Measurements from ENCODE around the gene FYN. TPM values are rescaled to one million over a fixed set of nuclear protein-coding genes. Genes with fewer than 3 reads are reported as not detected.
A peak's percentile ranks its signal among the peaks of the same experiment; 100 is the strongest.
"Not testable (repeated sequence)": the region's sequence is repeated elsewhere in the genome, so short reads cannot be mapped to it uniquely, and the experiment has no call there.

The FYN gene
- total RNA-seq, result 100 to 1,000 TPM; 266 to 323 TPM

GRCh38 chr6:111873178-111874024 is at the start of gene FYN:
Gene FYN (minus strand): TSS chr6:111873452. CDS start chr6:111720051, 153,401 bp downstream.
- H3K36me3 Mint-ChIP-seq, result peaks cover 5% of the 10 kb centered on the region
- H3K4me3 Mint-ChIP-seq, result peak within 1 kb of the TSS; percentile 96
- CTCF ChIA-PET, result interaction anchor here (0.7 to 1.8 kb wide), 20 partner anchors 9 to 167 kb away, joined by 3 to 8 read pairs (median 3); no protein-coding TSS in a partner anchor
- peak within 1 kb of the TSS; percentile 93 for H3K27ac Mint-ChIP-seq
- no peaks in the 10 kb centered on the region for H3K9me3 Mint-ChIP-seq (ENCODE audit: low read depth)
- no peaks in the 10 kb centered on the region for H3K27me3 Mint-ChIP-seq
- H3K4me1 Mint-ChIP-seq, result peaks cover 36% of the 10 kb centered on the region
- DNase-seq (peak; percentile 99), ATAC-seq (peak; percentile 90)

- H3K36me3 Mint-ChIP-seq, result peaks cover 2% of the 10 kb centered on the region
- H3K27ac Mint-ChIP-seq, result no peak overlapping the region
- H3K27me3 Mint-ChIP-seq, result no peaks in the 10 kb centered on the region
- no peaks in the 10 kb centered on the region for H3K9me3 Mint-ChIP-seq (ENCODE audit: low read depth)
- ATAC-seq (no peak), DNase-seq (no peak)
- CTCF ChIA-PET, result interaction anchor here (1.3 kb wide), 1 partner anchor 16 kb away, joined by 3 read pairs; no protein-coding TSS in a partner anchor
- no peak overlapping the region for H3K4me3 Mint-ChIP-seq
- H3K4me1 Mint-ChIP-seq, result peaks cover 21% of the 10 kb centered on the region
These were observed 49.4 kb upstream of the FYN start for GRCh38 chr6:111922454-111923297.

DNA sequence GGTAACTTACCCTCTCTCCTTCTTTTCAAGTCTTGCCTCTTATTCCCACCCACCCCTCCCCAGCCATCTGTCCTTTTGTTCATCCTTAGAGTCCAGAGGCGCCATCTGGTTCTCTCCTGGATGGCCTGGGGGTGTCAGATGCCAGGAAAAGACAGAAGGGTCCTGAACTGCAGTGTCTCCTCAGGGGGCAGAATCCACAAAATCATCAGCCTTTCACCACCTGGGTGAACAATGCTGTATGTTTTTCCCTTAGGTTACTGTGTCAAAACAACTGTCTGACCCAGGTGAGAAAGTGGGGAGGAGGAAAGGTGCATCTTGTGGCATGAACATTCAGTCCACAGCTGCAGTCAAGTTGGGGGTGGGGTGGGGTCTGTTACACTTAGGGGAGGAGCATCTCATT is 47.9 kb upstream of the FYN start:
- no peak overlapping the region for H3K4me3 Mint-ChIP-seq
- no peak overlapping the region for H3K27ac Mint-ChIP-seq
- CTCF ChIA-PET, result interaction anchor here (1.4 kb wide), 1 partner anchor 22 kb away, joined by 4 read pairs; no protein-coding TSS in a partner anchor
- no peaks in the 10 kb centered on the region for H3K27me3 Mint-ChIP-seq
- H3K9me3 Mint-ChIP-seq (ENCODE audit: low read depth), result no peaks in the 10 kb centered on the region
- peaks cover 21% of the 10 kb centered on the region for H3K4me1 Mint-ChIP-seq
- DNase-seq, result no peak
- H3K36me3 Mint-ChIP-seq, result peaks cover 2% of the 10 kb centered on the region
- ATAC-seq, result no peak

- Mint-ChIP-seq H3K27ac (no peak overlapping the region), H3K4me1 (peaks cover 18% of the 10 kb centered on the region), H3K9me3 (ENCODE audit: low read depth) (no peaks in the 10 kb centered on the region), H3K36me3 (peaks cover 2% of the 10 kb centered on the region), H3K4me3 (no peak overlapping the region), H3K27me3 (no peaks in the 10 kb centered on the region)
- DNase-seq, result no peak
- CTCF ChIA-PET, result interaction anchor here (1.4 kb wide), 1 partner anchor 22 kb away, joined by 4 read pairs; no protein-coding TSS in a partner anchor
- ATAC-seq, result no peak
These were observed 47.3 kb upstream of the FYN start for GRCh38 chr6:111920578-111920977.

- Mint-ChIP-seq H3K4me3 (no peak overlapping the region), H3K9me3 (ENCODE audit: low read depth) (no peaks in the 10 kb centered on the region), H3K27ac (no peak overlapping the region), H3K4me1 (peaks cover 13% of the 10 kb centered on the region), H3K36me3 (peaks cover 2% of the 10 kb centered on the region), H3K27me3 (no peaks in the 10 kb centered on the region)
- no peak for DNase-seq
- CTCF ChIA-PET, result no interaction called here
- no peak for ATAC-seq
These were observed 45.6 kb upstream of the FYN start for GRCh38 chr6:111918825-111919224.

- Mint-ChIP-seq H3K4me3 (no peak overlapping the region), H3K4me1 (no peaks in the 10 kb centered on the region), H3K27ac (no peak overlapping the region), H3K9me3 (ENCODE audit: low read depth) (no peaks in the 10 kb centered on the region), H3K36me3 (no peaks in the 10 kb centered on the region), H3K27me3 (no peaks in the 10 kb centered on the region)
- CTCF ChIA-PET, result no interaction called here
- ATAC-seq, result no peak
- no peak for DNase-seq
These were observed 43.5 kb upstream of the FYN start for GRCh38 chr6:111916747-111917146.

DNA sequence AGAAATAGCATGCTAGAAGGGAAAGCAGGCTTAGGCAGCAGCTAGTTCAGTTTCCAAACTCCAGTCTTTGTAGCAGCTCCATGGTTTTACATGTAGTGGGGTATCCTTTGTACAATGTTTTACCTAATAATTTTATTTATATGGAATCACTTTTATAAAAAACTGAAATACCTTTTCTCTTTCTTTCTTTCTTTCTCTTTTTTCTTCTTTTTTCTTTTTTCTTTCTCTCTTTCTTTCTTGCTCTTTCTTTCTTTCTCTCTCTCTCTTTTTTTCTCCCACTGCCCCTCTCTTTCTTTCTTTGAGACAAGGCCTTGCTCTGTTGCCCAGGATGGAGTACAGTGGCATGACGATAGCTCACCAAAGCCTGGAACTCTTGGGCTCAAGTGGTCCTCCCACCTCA is 41.4 kb upstream of the FYN start:
- Mint-ChIP-seq H3K9me3 (ENCODE audit: low read depth) (no peaks in the 10 kb centered on the region), H3K4me1 (peaks cover 2% of the 10 kb centered on the region), H3K27me3 (no peaks in the 10 kb centered on the region), H3K4me3 (no peak overlapping the region), H3K36me3 (no peaks in the 10 kb centered on the region), H3K27ac (no peak overlapping the region)
- CTCF ChIA-PET, result interaction anchor here (1.2 kb wide), 1 partner anchor 9 kb away, joined by 3 read pairs; no protein-coding TSS in a partner anchor
- no peak for ATAC-seq
- DNase-seq, result no peak

DNA sequence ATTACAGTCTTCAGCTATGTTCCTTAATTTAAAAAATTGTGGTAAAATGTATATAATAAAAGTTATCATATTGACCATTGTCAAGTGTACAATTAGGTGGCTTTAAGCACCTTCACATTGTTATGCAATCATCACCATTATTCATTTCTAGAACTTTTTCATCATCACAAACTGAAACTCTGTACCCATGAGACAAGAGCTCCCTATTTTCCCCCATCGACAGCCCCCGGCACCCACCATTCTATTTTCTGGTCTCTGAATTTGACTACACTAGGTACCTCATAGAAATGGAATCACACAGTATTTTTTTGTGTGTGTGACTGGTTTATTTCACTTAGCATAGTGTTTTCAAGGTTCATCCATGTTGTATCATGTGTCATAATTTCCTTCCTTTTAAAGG is 39.7 kb upstream of the FYN start:
- CTCF ChIA-PET, result no interaction called here
- Mint-ChIP-seq H3K27ac (no peak overlapping the region), H3K4me3 (no peak overlapping the region), H3K4me1 (peaks cover 2% of the 10 kb centered on the region), H3K27me3 (no peaks in the 10 kb centered on the region), H3K36me3 (no peaks in the 10 kb centered on the region), H3K9me3 (ENCODE audit: low read depth) (peaks cover 3% of the 10 kb centered on the region)
- no peak for ATAC-seq
- no peak for DNase-seq

DNA sequence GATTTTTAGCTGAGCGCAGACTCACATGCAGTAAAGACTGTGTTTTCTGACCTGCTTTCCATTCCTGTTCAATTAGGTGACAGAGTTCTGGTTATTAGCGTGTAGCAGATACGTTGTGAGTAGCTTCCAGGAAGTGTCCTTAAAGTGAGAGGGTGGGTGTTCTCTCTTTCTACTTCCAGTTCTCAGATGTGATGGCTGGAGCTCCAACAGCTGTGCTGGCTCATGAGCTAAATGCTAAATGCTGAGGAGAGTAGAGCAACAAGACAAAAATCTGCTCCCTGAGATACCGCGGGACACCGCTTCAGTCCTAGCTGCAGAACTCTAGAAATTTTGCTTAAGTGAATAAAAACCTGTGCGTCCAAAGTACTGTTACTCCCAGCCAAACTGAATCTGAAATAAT is 38.2 kb upstream of the FYN start:
- DNase-seq (no peak), ATAC-seq (no peak)
- Mint-ChIP-seq H3K27ac (no peak overlapping the region), H3K27me3 (no peaks in the 10 kb centered on the region), H3K9me3 (ENCODE audit: low read depth) (peaks cover 3% of the 10 kb centered on the region), H3K36me3 (no peaks in the 10 kb centered on the region), H3K4me3 (no peak overlapping the region), H3K4me1 (peaks cover 2% of the 10 kb centered on the region)
- CTCF ChIA-PET, result interaction anchor here (0.6 kb wide), 1 partner anchor 168 kb away, joined by 3 read pairs; no protein-coding TSS in a partner anchor

- ATAC-seq, result no peak
- no peaks in the 10 kb centered on the region for H3K36me3 Mint-ChIP-seq
- H3K4me3 Mint-ChIP-seq, result no peak overlapping the region
- H3K9me3 Mint-ChIP-seq (ENCODE audit: low read depth), result peaks cover 3% of the 10 kb centered on the region
- H3K4me1 Mint-ChIP-seq, result peaks cover 2% of the 10 kb centered on the region
- CTCF ChIA-PET, result no interaction called here
- H3K27me3 Mint-ChIP-seq, result no peaks in the 10 kb centered on the region
- no peak for DNase-seq
- H3K27ac Mint-ChIP-seq, result no peak overlapping the region
These were observed 36.0 kb upstream of the FYN start for GRCh38 chr6:111909238-111909637.

- H3K36me3 Mint-ChIP-seq; DNase-seq; CTCF ChIA-PET; ATAC-seq; H3K27me3 Mint-ChIP-seq; H3K4me3 Mint-ChIP-seq; H3K4me1 Mint-ChIP-seq; H3K9me3 Mint-ChIP-seq (ENCODE audit: low read depth); H3K27ac Mint-ChIP-seq: not testable (repeated sequence)
These were observed 35.1 kb upstream of the FYN start for GRCh38 chr6:111908365-111908764.

DNA sequence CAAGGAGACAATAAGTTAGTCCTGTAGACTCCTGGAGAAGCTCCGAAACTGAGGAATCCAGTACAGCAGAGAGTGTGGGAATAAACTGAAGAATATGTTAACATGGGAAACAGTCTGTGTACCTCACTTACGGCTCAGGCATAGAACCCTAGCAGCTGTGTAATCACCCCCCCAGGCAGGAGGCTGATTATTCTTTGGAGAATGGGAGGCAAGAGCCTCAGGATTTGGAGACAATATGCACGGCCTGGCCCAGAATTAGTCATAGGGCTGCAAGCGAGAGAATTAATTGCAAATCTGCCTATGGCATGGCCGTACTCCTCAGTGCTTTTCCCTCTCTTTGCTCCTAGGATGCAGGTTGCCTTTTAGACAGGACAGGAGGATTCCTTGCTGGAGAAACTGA is 27.5 kb upstream of the FYN start:
- DNase-seq, result no peak
- Mint-ChIP-seq H3K9me3 (ENCODE audit: low read depth) (no peaks in the 10 kb centered on the region), H3K27ac (no peak overlapping the region), H3K4me3 (no peak overlapping the region), H3K4me1 (no peaks in the 10 kb centered on the region), H3K36me3 (no peaks in the 10 kb centered on the region), H3K27me3 (peaks cover 6% of the 10 kb centered on the region)
- ATAC-seq, result no peak
- CTCF ChIA-PET, result no interaction called here

DNA sequence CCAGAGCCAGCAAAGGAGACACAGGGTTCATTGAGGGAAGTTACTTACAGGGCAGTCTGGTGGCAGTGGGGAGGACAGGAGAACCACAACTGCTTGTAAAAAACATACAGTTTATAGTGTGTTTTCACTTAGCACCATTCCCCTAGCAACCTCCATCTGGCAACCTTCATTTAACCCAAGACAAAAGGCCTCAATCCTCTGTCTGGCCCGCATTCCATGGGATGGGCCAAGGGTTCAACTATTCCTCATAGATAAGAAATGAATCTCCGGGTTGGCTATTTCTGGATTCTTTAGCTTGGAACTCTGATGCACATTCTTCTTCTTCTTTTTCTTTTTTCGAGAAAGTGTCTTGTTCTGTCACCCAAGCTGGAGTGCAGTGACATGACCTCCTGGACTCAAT is 26.3 kb upstream of the FYN start:
- no peak overlapping the region for H3K4me3 Mint-ChIP-seq
- no peaks in the 10 kb centered on the region for H3K36me3 Mint-ChIP-seq
- no peaks in the 10 kb centered on the region for H3K9me3 Mint-ChIP-seq (ENCODE audit: low read depth)
- H3K4me1 Mint-ChIP-seq, result no peaks in the 10 kb centered on the region
- CTCF ChIA-PET, result interaction anchor here (1.5 kb wide), 1 partner anchor 21 kb away, joined by 4 read pairs; no protein-coding TSS in a partner anchor
- peaks cover 6% of the 10 kb centered on the region for H3K27me3 Mint-ChIP-seq
- ATAC-seq, result no peak
- no peak for DNase-seq
- H3K27ac Mint-ChIP-seq, result no peak overlapping the region

All from activated CD8-positive, alpha-beta memory T cell treated with anti-CD3 and anti-CD28 coated beads, Interleukin-2, amount 10 ng/mL, durations not matched to agents 7 days and 5 days (primary cell).